ENCODE data around the gene CERS6.

Gene CERS6

GRCh38 chr2:168596881-168597655, 141.0 kb downstream of the CERS6 start:
- FAIRE-seq (no peak), DNase-seq (ENCODE audit: low spot score) (no peak)

DNA sequence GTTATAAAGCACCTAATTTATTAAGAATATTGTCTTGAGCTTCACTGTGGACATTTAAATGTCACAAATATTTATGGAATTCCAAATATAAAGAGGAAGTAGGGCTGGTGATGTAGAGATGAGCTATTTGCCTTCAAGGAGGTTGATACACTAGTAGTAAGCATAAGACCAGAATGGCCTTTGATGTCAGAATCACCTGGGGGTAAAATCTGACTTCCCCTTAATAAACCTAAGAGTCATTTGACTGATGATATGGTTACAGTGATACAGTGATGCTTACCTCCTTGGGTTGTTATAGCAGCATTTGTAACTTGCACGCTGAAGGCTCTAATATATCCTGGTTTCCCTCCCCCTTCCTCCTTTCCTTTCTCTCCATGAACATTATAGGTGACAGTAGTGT, 143.7 kb downstream of the CERS6 start:
- FAIRE-seq (no peak), DNase-seq (ENCODE audit: low spot score) (no peak)

GRCh38 chr2:168600949-168601348, 144.9 kb downstream of the CERS6 start:
- FAIRE-seq, result no peak
- no peak for DNase-seq (ENCODE audit: low spot score)

DNA sequence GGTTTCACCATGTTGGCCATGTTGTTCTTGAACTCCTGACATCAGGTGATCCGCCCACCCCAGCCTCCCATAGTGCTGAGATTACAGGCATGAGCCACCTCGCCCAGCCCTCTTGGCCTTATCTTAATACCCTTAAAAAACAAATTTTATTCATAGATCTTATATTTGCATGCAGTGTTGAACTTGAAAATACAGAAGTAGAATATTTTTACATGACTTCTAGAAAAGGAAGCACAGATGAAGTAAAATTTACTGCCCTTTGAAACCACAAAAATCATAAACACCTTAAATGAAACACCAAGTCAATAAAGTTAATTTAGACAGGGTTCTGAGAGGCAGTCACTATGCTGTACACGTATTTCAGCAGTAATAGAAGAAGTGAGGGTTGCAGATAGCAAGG, 145.7 kb downstream of the CERS6 start:
- DNase-seq (ENCODE audit: low spot score) (no peak), FAIRE-seq (no peak)

DNA sequence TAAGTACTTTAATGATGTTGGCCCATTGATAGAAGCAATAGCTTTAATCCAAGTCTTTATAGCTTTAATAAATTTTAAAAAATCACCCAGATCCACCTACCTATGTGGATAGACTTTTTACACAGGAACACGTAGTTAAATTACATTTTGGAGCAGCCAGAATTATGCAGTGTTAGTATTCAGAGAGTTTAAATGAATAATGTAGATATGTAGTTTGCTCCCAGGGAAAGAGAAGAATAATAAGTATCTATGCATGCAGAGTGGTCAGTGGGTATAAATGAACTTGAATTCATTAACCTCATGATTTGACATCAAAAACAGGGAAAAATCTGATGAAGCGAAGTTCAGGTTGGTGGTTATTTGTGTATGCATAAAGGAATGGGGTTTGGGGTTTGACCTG, 146.3 kb downstream of the CERS6 start:
- DNase-seq (ENCODE audit: low spot score) (no peak), FAIRE-seq (no peak)

DNA sequence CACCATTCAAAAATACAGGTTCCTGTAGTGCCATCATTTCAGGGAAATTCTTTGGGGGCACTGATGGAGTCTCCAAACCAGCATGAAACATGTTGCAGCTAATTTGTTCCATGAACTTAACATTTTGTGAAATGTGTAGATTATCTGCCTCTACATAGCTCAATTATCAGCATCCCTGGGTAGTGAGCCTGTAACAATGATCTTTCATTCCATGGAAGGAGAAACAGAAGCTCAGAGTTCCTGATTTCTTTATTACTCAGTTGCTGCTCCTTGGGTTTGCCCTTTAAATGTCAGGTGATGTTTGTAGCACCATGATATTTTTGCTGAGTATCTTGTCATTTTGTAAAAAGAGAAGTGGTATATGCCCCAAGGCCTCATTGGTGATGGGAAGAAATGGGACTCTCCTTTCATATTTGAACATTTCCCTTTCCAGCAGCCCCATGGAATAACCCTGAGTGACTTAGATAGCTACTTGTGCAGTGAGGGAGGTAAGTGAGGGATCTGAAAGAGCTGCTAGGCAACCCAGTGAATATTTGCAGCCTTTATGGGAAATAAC, 146.9 kb downstream of the CERS6 start:
- no peak for DNase-seq (ENCODE audit: low spot score)
- no peak for FAIRE-seq

DNA sequence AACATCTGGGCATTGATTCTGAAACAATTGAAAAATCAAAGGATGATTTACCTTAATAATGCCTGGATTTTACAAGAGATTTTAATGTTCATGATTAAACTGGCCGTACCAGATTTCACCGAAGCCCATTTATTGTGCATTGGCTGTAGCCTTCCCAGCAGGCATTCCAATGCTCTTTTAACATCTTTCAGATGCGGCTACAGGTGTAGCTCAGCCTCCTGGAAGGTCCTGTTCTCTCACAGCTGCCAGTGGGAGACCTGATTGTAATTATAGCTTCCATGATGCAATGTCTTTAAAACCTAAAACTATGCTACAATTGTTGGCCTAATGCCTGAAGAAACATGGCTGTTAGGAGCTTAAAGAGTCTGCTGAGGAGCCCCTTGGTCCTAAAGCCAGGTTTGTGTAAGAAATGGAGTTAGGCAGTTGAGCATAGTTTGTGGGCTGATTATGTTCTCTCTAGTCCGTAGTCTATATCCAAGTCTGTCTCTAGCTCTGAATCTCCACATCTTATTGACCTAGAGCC, 147.4 kb downstream of the CERS6 start:
- FAIRE-seq, result no peak
- DNase-seq (ENCODE audit: low spot score), result no peak

DNA sequence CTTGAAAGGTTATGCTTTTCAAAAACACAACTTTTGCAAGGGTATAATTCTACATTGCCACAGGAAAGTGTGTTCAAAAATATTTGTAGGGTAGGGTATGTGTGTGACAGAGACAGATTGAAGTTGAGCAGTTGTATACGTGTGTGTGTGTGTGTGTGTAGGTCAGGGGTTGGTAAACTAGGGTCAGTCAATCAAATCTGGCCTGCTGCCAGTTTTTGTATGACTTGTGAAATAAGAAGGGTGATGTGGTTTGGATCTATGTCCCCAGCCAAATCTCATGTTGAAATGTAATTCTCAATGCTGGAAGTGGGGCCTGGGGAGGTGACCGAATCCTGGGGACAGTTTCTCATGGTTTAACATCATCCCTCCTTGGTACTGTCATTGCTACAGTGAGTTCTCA, 148.2 kb downstream of the CERS6 start:
- no peak for FAIRE-seq

GRCh38 chr2:168607992-168608391, 151.9 kb downstream of the CERS6 start:
- DNase-seq (ENCODE audit: low spot score) (no peak), FAIRE-seq (no peak)

More for the DNA sequence above, 148.2 kb downstream of the CERS6 start:
- no peak for DNase-seq (ENCODE audit: low spot score)

DNA sequence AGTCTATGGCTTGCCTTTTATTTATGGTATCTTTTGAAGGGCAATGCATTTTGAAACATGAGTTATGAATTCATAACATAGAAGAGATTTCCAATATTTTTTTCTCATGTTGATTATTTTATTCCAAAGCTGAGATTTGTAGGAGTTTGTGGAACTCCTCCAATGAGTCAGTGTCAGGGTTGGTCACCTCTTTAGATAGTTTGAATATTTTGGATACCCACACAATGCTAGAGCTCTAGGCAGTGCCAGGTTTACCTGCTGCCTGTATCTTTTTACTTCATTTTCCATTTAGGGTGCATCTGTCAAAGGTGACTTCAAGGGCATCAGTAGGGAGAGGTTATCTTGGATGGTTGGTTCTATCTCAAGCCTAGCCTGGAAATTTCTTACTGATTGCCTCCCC, 152.7 kb downstream of the CERS6 start:
- DNase-seq (ENCODE audit: low spot score) (no peak), FAIRE-seq (no peak)

DNA sequence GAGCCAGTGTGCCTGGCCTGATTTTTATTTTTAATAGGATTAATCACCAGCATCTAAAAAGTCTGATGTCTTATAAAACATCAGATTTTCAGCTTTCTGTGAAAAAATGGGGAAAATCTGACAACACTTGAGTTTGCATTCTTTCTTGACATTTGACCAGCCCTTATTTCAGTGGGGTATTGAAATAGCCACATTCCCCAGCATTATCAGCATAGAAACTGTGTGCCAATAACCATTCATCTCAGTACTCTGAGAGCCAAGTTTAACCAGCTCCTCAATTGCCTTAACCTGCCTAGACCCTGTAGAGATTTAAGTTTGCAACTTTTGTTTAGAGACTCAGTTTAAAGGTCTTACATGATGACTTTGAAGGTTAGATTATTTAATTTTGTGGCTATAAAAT, 155.0 kb downstream of the CERS6 start:
- FAIRE-seq (no peak), DNase-seq (ENCODE audit: low spot score) (no peak)

DNA sequence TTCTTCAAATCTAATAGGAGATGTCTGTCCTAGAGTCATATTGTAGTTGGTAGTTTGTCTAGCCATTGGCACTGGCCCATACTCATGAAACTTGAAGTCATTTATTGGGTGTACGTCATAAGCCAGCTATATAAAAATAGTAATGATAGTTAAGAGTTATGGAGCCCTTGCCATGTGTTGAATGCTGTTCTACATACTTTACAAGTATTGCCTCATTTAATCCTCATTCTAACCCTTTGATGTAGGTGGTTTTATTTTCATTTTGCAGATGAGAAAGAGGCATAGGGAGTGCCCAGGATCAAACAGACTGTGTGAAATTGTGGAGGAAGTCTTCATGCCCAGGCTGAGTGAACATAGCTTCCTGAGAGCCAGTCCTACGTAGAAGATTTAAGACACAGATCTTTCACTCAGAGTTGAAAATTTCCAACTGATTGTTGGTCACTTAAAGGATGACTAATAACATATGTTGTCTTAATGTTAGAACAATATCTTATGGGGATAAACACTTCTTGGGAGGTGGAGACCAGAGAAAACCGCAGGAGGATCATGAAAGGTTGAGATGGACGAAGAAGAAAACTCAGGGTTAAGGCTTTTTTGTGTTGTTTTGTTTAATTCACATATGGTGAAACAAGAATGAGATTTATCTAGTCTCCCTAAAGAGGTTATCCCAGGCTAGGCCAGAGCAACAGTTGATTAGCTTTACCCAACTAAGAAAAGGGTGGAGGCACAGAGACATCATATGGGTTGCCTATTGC, 156.0 kb downstream of the CERS6 start:
- FAIRE-seq (no peak), DNase-seq (ENCODE audit: low spot score) (no peak)

GRCh38 chr2:168612719-168613118, 156.6 kb downstream of the CERS6 start:
- DNase-seq (ENCODE audit: low spot score) (no peak), FAIRE-seq (no peak)

- FAIRE-seq, result no peak
- DNase-seq (ENCODE audit: low spot score), result no peak
Measured at GRCh38 chr2:168613551-168613950, 157.5 kb downstream of the CERS6 start.

DNA sequence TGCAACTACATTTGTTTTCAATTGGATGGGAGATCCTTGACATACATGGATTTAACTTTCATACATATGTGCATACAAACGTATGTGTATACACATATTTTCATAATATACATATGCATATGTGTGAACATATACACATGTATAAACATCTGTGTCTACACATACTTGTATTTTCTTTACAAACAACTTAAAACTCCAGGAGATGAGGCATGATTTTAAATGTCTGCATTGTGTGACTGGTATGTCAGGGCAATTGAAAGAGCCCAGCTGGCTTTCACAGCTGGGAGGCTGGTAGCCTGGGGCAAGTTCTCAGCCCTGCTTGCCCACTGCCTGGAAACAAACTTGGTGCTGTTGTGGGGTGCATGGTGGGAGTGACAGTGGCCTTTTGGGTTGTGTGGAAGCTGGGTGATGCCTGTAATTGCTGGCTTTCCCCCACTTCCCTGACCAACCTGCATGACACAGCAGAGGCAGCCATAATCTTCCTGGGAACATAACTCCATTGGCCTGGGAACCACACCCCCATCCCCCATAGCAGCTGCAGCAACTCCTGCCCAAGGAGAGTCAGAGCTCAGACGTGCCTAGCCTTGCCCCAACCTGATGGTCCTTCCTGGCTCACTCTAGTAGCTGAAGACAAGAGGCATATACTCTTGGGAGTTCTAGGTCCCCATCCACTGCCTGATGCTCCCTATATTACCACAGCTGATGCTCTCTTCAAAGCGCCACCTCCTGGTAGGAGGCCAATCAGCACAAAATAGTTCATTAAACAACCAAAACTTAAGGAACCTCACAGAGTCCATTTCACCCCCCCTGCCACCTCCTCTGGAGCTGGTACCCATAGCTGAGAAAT, 158.3 kb downstream of the CERS6 start:
- no peak for FAIRE-seq
- no peak for DNase-seq (ENCODE audit: low spot score)

DNA sequence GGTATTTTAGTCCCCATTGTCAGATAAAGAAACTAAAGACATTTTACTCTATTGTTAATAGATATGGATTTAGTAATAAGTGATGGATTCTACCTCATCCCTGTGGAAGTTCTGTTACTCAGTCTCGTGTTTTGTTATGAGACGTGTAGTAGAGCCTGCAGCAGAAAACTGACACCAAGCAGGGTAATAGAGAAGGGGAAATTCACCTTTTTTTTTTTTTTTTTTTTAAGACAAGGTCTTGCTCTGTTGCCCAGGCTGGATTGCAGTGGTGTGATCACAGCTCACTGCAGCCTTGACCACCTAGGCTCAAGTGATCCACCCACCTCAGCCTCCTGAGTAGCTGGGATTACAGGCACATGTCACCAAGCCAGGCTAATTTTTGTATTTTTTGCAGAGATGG, 164.5 kb downstream of the CERS6 start:
- DNase-seq (ENCODE audit: low spot score), result no peak
- FAIRE-seq, result no peak

- DNase-seq (ENCODE audit: low spot score) (no peak), FAIRE-seq (no peak)
Measured at GRCh38 chr2:168622559-168622958, 166.5 kb downstream of the CERS6 start.

DNA sequence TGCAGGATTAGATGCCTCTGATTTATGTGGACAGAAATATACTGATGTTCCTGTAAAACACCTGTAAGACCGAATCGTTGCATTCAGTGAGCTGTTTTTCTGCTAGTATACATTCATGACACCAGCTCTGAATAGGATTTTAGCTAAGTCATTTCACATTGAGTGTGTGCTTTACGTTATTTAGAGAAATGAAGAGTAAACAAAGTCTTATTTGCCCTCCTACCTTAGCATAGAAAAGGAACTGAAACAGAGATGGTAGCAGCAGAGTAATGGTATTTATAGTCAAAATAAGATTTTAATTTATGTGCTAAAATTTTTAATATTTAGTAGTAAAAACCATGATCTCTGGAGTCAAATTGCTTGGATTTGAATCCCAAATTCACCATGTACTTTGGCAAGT, 168.0 kb downstream of the CERS6 start:
- DNase-seq (ENCODE audit: low spot score), result no peak
- FAIRE-seq, result no peak

DNA sequence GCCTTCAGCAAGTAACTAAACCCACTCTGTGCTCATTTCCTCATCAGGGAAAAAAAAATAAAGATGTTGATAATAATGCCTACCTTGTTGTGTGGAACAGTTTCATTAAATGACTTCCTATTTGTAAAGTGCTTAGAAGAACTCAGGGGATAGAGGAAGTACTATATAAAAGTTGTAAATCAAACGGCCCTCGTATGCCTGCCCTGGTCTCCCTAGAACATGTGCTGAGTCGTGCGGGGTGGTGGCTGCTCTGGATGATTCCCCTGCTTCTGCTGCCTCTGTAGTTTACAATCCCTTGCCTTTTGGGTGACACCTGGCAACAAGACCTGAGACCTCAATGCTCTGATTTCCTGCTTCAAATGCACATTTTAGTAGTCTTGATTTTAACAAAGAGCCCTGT, 170.0 kb downstream of the CERS6 start:
- FAIRE-seq, result no peak

DNA sequence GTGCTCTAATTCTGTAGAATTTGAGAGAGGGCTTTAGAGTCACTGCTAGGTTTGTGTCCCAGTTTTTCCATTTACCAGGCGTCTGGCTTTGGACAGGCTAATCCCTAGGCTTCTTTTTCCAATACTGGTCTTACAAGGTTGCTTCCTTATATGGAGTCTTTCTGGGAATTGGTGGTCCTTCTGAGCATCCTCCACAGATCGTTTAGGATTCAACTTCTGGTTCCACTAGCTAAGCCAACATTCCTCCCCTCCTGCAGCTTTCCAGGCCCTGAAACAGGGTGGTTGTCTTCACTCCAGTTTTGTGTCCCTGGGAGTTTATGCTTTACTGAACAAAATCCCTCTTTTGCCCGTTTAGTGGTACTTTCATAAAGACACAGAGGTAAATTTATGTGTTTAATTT, 170.6 kb downstream of the CERS6 start:
- no peak for DNase-seq (ENCODE audit: low spot score)
- FAIRE-seq, result no peak

More for the DNA sequence above, 170.0 kb downstream of the CERS6 start:
- DNase-seq (ENCODE audit: low spot score), result no peak

DNA sequence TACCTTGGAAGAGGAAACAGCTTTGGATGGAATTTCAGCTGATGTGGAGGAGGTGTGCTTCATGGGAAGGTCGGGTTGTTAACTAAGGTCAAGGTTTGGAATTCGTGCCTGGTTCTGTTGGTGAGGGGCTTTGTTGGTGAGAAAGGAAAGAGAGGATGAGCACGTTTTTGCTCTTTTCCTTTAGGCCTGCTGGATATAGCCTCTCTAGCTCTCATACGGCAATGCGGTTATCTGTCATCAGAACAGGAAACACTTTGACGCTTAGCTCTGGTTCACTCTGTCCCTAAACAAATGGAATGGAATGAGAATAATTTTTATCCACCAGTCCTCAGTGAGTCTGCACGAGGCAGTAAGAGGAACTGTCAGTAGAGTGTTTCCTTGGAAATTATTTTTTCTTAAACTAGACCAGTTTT, 176.6 kb downstream of the CERS6 start:
- DNase-seq (ENCODE audit: low spot score) (no peak), FAIRE-seq (no peak)
